Measurements from ENCODE around the gene RIC3.

- TF ChIP-seq, protein P1, sequence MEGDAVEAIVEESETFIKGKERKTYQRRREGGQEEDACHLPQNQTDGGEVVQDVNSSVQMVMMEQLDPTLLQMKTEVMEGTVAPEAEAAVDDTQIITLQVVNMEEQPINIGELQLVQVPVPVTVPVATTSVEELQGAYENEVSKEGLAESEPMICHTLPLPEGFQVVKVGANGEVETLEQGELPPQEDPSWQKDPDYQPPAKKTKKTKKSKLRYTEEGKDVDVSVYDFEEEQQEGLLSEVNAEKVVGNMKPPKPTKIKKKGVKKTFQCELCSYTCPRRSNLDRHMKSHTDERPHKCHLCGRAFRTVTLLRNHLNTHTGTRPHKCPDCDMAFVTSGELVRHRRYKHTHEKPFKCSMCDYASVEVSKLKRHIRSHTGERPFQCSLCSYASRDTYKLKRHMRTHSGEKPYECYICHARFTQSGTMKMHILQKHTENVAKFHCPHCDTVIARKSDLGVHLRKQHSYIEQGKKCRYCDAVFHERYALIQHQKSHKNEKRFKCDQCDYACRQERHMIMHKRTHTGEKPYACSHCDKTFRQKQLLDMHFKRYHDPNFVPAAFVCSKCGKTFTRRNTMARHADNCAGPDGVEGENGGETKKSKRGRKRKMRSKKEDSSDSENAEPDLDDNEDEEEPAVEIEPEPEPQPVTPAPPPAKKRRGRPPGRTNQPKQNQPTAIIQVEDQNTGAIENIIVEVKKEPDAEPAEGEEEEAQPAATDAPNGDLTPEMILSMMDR (IDR thresholded peaks at IDR 0.05; ENCODE audit: low read length) = no peak
- TF ChIP-seq EZH2 (IDR thresholded peaks at IDR 0.05; ENCODE audit: borderline replicate concordance, low read length) = no peak
These were observed 37.6 kb upstream of the RIC3 start for GRCh38 chr11:8206251-8207079.

Measured in OCI-LY1 (cell line).